ENCODE measurements around the gene KCNJ1. TPM values are rescaled to one million over a fixed set of nuclear protein-coding genes. Genes with fewer than 3 reads are reported as not detected.

Gene KCNJ1
- total RNA-seq, 1 experiment from 2014 or later, result not detected

- no peaks in the 10 kb centered on the region for H3K9me3 ChIP-seq (ENCODE audit: low read depth, low read length, poor library complexity, severe bottlenecking)
- H3K27ac ChIP-seq (ENCODE audit: low read depth, low read length, poor library complexity, severe bottlenecking), result no peak overlapping the region
- ChIA-PET POLR2A (ENCODE audit: low non-redundant PET) (no interaction called here), CTCF (no interaction called here)
- H3K4me1 ChIP-seq (ENCODE audit: insufficient read depth, low read length, poor library complexity, severe bottlenecking), result no peaks in the 10 kb centered on the region
- TSS peak; percentile 33 for BruUV-seq (replicated peaks)
- TF ChIP-seq CTCF (conservative IDR thresholded peaks at IDR 0.05; ENCODE audit: low read depth, low read length) (no peak), EZH2 (IDR thresholded peaks at IDR 0.05; ENCODE audit: borderline replicate concordance, low read depth, low read length, poor library complexity, severe bottlenecking) (no peak)
- H3K27me3 ChIP-seq (replicated peaks; ENCODE audit: insufficient read depth, low read depth, low read length, poor library complexity), result no peaks in the 10 kb centered on the region
- H3K36me3 ChIP-seq (ENCODE audit: insufficient read depth, low read length, poor library complexity, severe bottlenecking), result peaks cover 47% of the 10 kb centered on the region
- no peak for DNase-seq (ENCODE audit: low spot score)
- no peak overlapping the region for H3K4me3 ChIP-seq (ENCODE audit: low read depth, low read length, poor library complexity, severe bottlenecking)
- intact Hi-C loops (cut with micrococcal nuclease; ENCODE audit: unreplicated experiment), result no loop called here
These were observed 56.1 kb downstream of the KCNJ1 start for GRCh38 chr11:128810784-128811514.

GRCh38 chr11:128809128-128809527, 58.0 kb downstream of the KCNJ1 start:
- TF ChIP-seq CTCF (conservative IDR thresholded peaks at IDR 0.05; ENCODE audit: low read depth, low read length), result no peak
- no TSS peak for BruUV-seq (replicated peaks)
- Histone ChIP-seq H3K27me3 (replicated peaks; ENCODE audit: insufficient read depth, low read depth, low read length, poor library complexity) (no peaks in the 10 kb centered on the region), H3K4me3 (ENCODE audit: low read depth, low read length, poor library complexity, severe bottlenecking) (no peak overlapping the region), H3K36me3 (ENCODE audit: insufficient read depth, low read length, poor library complexity, severe bottlenecking) (peaks cover 62% of the 10 kb centered on the region), H3K4me1 (ENCODE audit: insufficient read depth, low read length, poor library complexity, severe bottlenecking) (no peaks in the 10 kb centered on the region), H3K27ac (ENCODE audit: low read depth, low read length, poor library complexity, severe bottlenecking) (no peak overlapping the region), H3K9me3 (ENCODE audit: low read depth, low read length, poor library complexity, severe bottlenecking) (no peaks in the 10 kb centered on the region)
- POLR2A ChIA-PET (ENCODE audit: low non-redundant PET), result no interaction called here
- DNase-seq (ENCODE audit: low spot score), result no peak
- intact Hi-C loops (cut with micrococcal nuclease; ENCODE audit: unreplicated experiment), result no loop called here
- CTCF ChIA-PET, result no interaction called here

GRCh38 chr11:128807909-128808308, 59.2 kb downstream of the KCNJ1 start:
- no TSS peak for BruUV-seq (replicated peaks)
- DNase-seq (ENCODE audit: low spot score), result no peak
- ChIA-PET POLR2A (ENCODE audit: low non-redundant PET) (no interaction called here), CTCF (no interaction called here)
- H3K27me3 ChIP-seq (replicated peaks; ENCODE audit: insufficient read depth, low read depth, low read length, poor library complexity), result no peaks in the 10 kb centered on the region
- intact Hi-C loops (cut with micrococcal nuclease; ENCODE audit: unreplicated experiment), result no loop called here
- no peak overlapping the region for H3K27ac ChIP-seq (ENCODE audit: low read depth, low read length, poor library complexity, severe bottlenecking)
- H3K36me3 ChIP-seq (ENCODE audit: insufficient read depth, low read length, poor library complexity, severe bottlenecking), result peaks cover 69% of the 10 kb centered on the region
- no peaks in the 10 kb centered on the region for H3K9me3 ChIP-seq (ENCODE audit: low read depth, low read length, poor library complexity, severe bottlenecking)
- H3K4me1 ChIP-seq (ENCODE audit: insufficient read depth, low read length, poor library complexity, severe bottlenecking), result no peaks in the 10 kb centered on the region
- no peak for TF ChIP-seq CTCF (conservative IDR thresholded peaks at IDR 0.05; ENCODE audit: low read depth, low read length)
- no peak for TF ChIP-seq EZH2 (IDR thresholded peaks at IDR 0.05; ENCODE audit: borderline replicate concordance, low read depth, low read length, poor library complexity, severe bottlenecking)
- H3K4me3 ChIP-seq (ENCODE audit: low read depth, low read length, poor library complexity, severe bottlenecking), result no peak overlapping the region

Data from A673 (cell line).